Colonic mucosa (tissue), 4 donors: Measurements from ENCODE around the gene PNKD. TPM values are rescaled to one million over a fixed set of nuclear protein-coding genes. Genes with fewer than 3 reads are reported as not detected.

Source experiments
- DNase-seq: peaks from one replicate; pipeline ENCODE4 v3.0.0-alpha.2; 2020
- H3K27ac ChIP-seq: fragments of 200-600 bp; one replicate; pipeline ENCODE4 v1.8.0; 2021
- H3K27me3 ChIP-seq: fragments of 200-600 bp; one replicate; pipeline ENCODE4 v1.8.0; 2021
- H3K36me3 ChIP-seq: fragments of 200-600 bp; one replicate; pipeline ENCODE4 v1.8.0; 2021
- H3K4me1 ChIP-seq: fragments of 200-600 bp; one replicate; pipeline ENCODE4 v1.8.0; 2021; ENCODE audit warnings: mild to moderate bottlenecking
- H3K4me3 ChIP-seq: fragments of 200-600 bp; one replicate; pipeline ENCODE4 v1.8.0; 2021
- H3K9ac ChIP-seq, 2 donors: one replicate each; pipeline ENCODE4 v1.7.0; 2013; ENCODE audit warnings: control low read depth in 2 of 2, low read depth in 2 of 2, low read length in 2 of 2
- H3K9me3 ChIP-seq: fragments of 200-600 bp; one replicate; pipeline ENCODE4 v1.8.0; 2021
- CTCF ChIP-seq: fragments of 200-600 bp; IDR thresholded peaks from one replicate; pipeline ENCODE4 v1.8.0; 2022; ENCODE audit warnings: antibody characterized with exemption, mild to moderate bottlenecking
- intact Hi-C: fragments of 100-400 bp; cut with DNase I; formaldehyde crosslinking; loops from one replicate; pipeline ENCODE4 v1.14.1; 2022
- total RNA-seq, 2 donors: library from RNA; stranded (reverse); fragmentation: NEBNext Ultra II Directional in 1 of 2; extraction: Animal tissue kit (Norgen Biotek cat#: 25700) in 1 of 2; gene quantifications; one replicate each; pipeline ENCODE4 v1.2.1, GENCODE V29; 2021
- donor health status: healthy.
- donor health status: DM: no; HTN: no; CAD: no.
- donor health status: DM: no; HTN: no; CAD: no.

PNKD gene
- total RNA-seq, 2 donors from 2014 or later, result 109 to 136 TPM

GRCh38 chr2:218325566-218326160 is 55.3 kb downstream of the PNKD start:
- Histone ChIP-seq H3K4me1 (peaks cover 3% of the 10 kb centered on the region), H3K27me3 (no peaks in the 10 kb centered on the region), H3K9ac (no peak overlapping the region), H3K36me3 (no peaks in the 10 kb centered on the region), H3K27ac (no peak overlapping the region), H3K4me3 (no peak overlapping the region), H3K9me3 (no peaks in the 10 kb centered on the region)
- intact Hi-C loops, result no loop called here
- no peak for TF ChIP-seq CTCF
- DNase-seq, result no peak

GRCh38 chr2:218326315-218326714 is 56.0 kb downstream of the PNKD start:
- TF ChIP-seq CTCF, result no peak
- intact Hi-C loops, result no loop called here

GRCh38 chr2:218327451-218328210 is 57.3 kb downstream of the PNKD start:
- Histone ChIP-seq H3K9me3 (no peaks in the 10 kb centered on the region), H3K27me3 (no peaks in the 10 kb centered on the region), H3K9ac (no peak overlapping the region), H3K27ac (no peak overlapping the region), H3K4me3 (no peak overlapping the region), H3K36me3 (no peaks in the 10 kb centered on the region), H3K4me1 (no peaks in the 10 kb centered on the region)
- intact Hi-C loops, result no loop called here
- no peak for DNase-seq
- TF ChIP-seq CTCF, result no peak

More at GRCh38 chr2:218326315-218326714, 56.0 kb downstream of the PNKD start:
- no peak overlapping the region for H3K9ac ChIP-seq
- H3K4me1 ChIP-seq, result peaks cover 3% of the 10 kb centered on the region
- H3K9me3 ChIP-seq, result no peaks in the 10 kb centered on the region
- no peak overlapping the region for H3K4me3 ChIP-seq
- no peak overlapping the region for H3K27ac ChIP-seq
- no peak for DNase-seq
- H3K27me3 ChIP-seq, result no peaks in the 10 kb centered on the region
- H3K36me3 ChIP-seq, result no peaks in the 10 kb centered on the region

- H3K9ac ChIP-seq, result no peak overlapping the region
- no peak overlapping the region for H3K4me3 ChIP-seq
- H3K36me3 ChIP-seq, result no peaks in the 10 kb centered on the region
- intact Hi-C loops, result no loop called here
- no peaks in the 10 kb centered on the region for H3K4me1 ChIP-seq
- no peaks in the 10 kb centered on the region for H3K27me3 ChIP-seq
- H3K27ac ChIP-seq, result no peak overlapping the region
- no peaks in the 10 kb centered on the region for H3K9me3 ChIP-seq
- TF ChIP-seq CTCF, result no peak
- DNase-seq, result no peak
These were observed 58.0 kb downstream of the PNKD start for GRCh38 chr2:218328294-218328693.

- intact Hi-C loops, result no loop called here
- no peak for DNase-seq
- H3K9me3 ChIP-seq, result no peaks in the 10 kb centered on the region
- H3K4me1 ChIP-seq, result no peaks in the 10 kb centered on the region
- H3K36me3 ChIP-seq, result no peaks in the 10 kb centered on the region
- no peak overlapping the region for H3K4me3 ChIP-seq
- H3K9ac ChIP-seq, result no peak overlapping the region
- TF ChIP-seq CTCF, result no peak
- H3K27ac ChIP-seq, result no peak overlapping the region
- no peaks in the 10 kb centered on the region for H3K27me3 ChIP-seq
These were observed 58.9 kb downstream of the PNKD start for GRCh38 chr2:218329027-218329825.
